HG03354 (cell line): ENCODE measurements around the gene RBMS3.
A peak's percentile ranks its signal among the peaks of the same experiment; 100 is the strongest.
"Not testable (repeated sequence)": the region's sequence is repeated elsewhere in the genome, so short reads cannot be mapped to it uniquely, and the experiment has no call there.

Experiments used
- ATAC-seq: cut with Tn5 transposase; IDR thresholded peaks from one replicate; pipeline ENCODE4 v1.9.1; 2021; ENCODE audit warnings: mild to moderate bottlenecking; ENCODE audit not compliant: unreplicated experiment, poor library complexity, severe bottlenecking

The RBMS3 gene

GRCh38 chr3:29373131-29373680, 92.3 kb downstream of the RBMS3 start:
- no peak for ATAC-seq

GRCh38 chr3:29374226-29374625, 93.4 kb downstream of the RBMS3 start:
- ATAC-seq: peak; percentile 57

GRCh38 chr3:29379097-29379496, 98.2 kb downstream of the RBMS3 start:
- ATAC-seq: no peak

DNA sequence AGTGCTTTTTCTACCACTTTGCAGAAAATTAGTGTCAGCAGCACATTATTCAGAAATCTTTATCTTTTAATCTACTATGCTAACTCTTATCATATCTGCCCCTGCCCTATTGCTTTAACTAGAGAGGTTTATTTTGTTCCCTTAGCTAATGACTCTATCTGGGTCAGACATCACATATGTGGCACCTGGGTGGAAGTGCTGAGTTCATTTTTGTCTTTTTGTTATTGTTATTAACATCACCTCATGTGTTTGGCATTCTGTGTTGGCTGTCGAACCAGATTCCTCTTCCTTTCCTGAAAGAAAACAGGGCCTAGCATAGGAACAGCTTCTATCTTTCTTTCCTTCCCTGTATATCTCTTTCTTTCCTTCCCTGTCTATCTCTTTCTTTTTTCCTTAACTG, 100.7 kb downstream of the RBMS3 start:
- no peak for ATAC-seq

DNA sequence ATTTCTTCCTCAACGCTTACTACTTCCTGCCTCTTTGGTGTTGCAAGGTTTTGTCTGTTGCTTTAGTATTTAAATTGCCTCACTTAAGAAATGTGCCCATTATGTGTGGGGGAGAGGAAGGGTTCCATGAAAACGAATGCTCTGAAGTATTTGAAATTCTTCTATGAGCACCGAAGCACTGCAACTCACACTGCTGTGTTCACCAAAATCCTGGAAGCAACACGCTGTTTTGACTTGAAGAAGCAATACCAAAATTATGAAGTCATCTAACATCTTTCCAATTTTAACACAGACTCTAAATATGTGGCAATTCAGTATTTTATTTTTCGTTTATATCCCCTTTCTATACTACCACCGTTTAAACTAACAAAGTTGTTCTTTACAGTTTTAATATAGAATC, 101.5 kb downstream of the RBMS3 start:
- no peak for ATAC-seq

DNA sequence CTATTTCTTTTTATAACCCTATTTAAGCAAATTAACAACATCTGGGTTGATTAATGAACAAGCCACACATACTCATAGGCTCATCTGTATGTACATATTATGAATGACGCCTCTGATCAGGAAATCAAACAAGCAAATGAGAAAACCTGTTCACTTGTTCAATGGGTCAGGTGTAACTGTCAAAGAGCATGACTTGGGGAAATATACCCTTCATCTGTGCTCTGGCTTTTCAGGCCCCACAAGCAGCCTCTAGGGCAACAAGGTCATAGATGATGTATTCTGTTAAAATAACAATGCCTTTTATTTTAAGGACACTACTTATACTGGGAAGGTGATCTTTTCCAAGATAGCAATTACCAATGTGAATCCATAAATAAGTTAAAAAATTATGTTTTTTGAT, 102.0 kb downstream of the RBMS3 start:
- ATAC-seq: no peak

- no peak for ATAC-seq
Observed at GRCh38 chr3:29384640-29385039, 103.8 kb downstream of the RBMS3 start.

DNA sequence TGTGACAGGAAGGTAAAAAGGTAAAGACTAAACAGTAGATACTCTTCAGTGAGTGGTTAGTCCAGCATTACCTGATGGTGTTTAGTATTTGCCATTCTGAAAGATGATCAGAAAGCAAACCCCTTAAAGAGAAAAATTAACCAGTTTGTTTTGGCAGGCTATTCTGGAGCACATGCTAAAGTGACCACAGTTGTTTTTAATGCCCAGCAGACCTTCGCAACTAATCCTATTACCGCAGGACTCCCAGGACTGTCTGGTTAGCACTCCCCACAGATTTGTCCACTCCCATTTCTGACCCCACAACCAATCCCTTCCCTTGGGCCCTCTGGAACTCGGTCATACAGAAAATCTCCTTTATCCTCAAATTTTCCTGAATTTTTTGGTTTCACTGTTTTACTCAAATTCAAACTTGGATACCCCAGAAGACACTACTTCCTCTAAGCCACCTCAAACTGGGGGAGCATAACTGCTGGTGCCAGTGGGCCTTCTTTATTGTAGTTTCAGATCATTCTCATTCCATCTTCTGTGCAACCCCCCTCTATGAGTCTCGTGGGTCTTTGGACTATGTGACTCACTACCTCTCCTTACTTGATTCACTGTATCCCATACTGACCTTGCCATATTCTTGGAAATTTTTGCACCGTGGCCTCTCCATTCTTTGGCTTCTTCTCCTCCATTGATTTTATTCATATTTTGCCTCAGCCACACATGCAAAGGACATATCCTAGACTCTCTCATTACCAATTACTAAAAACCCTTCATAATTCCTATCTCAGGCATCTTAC, 104.4 kb downstream of the RBMS3 start:
- ATAC-seq: no peak

DNA sequence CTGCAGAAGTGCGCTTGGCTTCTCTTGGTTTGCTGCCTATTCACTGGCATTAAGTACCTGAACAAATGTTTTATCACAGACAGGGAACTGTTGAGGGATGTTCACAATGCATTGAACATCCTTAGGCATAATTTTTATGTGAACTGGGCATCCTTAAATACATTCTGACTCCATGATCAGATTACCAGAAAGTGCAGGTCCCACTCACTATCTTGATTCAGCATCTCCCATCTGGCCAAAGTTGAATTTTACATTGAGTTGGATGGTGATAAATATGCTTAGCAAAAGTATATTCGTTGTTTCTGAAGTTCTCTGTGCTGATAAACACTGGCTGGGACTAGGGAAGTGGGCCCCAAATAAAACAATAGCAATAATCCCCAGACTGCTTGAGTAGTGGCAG, 108.5 kb downstream of the RBMS3 start:
- no peak for ATAC-seq

DNA sequence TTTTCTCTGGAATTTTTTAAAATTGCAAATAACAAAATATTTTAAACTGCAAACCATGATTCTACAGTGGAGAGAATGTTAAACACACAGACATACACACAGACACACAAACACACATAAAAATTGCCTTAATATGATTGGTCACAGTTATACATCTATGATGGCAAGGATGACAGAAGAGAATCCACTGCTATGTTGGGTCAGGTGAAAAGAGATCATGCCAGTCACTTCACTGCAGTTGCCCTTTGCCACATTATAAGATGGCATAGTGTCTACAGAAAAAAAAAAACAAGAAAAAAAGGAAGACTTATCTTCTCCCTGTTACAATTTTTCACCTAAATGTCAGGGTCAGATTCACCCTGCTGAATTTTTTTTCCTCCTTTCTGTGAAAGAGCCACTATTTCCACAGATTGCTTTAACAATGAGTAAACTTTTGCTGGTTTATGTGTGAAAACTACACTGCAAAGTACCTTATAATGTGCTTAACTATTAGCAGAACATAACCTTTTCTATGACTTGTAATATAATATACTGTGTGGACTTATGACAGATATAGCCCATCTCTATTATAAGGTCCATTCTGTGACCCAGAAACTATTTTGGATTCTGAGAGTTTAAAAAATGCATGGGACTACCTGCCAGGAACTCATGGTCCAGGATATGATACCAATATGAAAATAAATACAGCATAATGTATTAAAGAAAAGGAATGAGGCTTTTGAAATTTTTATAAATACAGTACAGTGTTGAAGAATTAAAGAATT, 111.9 kb downstream of the RBMS3 start:
- no peak for ATAC-seq

DNA sequence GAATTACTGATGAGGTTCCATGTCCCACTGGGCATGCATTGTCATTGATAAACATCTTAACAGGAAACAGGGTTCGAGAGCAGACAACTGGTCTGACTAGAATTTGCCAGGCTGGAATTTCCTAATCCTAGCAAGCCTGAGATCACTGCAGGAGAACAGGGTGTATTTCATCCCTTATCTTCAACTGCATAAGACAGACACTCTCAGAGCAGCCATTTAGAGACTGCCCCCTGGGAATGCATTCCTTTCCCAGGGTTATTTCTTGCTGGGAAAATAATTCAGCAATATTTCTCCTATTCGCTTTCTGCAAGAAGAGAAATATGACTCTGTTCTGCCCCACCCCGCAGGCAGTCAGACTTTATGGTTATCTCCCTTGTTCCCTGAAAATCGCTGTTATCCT, 113.1 kb downstream of the RBMS3 start:
- ATAC-seq: not testable (repeated sequence)

- ATAC-seq: no peak
Observed at GRCh38 chr3:29397406-29397805, 116.5 kb downstream of the RBMS3 start.

DNA sequence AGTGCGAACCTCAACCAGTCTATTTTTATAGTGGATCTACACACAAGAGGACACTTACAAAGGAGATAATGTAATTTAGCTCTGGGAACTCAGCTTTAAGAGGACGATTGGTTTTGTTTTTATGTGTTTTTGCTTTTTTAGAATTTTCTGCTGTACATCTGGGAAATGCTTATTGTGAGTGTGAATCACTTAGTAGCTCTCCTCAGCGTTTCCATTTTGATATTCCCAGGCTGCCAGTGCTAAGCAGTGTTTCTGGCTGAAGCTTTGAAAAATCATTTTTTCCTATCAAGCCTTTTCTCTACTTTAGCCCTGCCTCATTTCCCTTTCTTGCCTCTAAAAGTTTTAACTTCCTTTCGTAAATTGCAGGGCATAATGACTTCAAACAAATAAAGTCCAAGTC, 117.9 kb downstream of the RBMS3 start:
- ATAC-seq: no peak

DNA sequence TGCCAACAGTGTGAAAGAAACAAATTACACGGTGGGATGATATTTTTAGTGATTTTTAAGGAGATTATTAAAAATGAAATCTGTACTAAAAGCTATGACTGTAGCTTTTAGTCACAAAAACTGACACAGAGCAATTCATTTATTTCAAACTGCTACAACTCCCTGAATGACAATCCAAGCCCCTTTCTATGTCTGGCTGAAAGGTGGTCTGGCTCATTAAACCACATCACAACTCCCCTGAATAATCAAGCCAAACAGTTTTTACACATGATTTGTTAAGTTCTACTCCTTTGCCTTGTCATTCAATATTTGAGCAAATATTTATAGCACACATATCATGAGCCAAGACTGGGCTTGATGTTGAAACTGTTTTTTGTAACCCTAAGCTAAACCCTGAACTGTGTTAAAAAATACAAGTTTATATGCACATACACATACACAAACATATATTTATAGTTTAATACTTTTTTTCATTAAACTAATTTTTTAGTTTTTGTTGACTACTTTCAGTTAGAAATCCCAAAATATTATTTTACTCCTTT, 125.5 kb downstream of the RBMS3 start:
- ATAC-seq: no peak

DNA sequence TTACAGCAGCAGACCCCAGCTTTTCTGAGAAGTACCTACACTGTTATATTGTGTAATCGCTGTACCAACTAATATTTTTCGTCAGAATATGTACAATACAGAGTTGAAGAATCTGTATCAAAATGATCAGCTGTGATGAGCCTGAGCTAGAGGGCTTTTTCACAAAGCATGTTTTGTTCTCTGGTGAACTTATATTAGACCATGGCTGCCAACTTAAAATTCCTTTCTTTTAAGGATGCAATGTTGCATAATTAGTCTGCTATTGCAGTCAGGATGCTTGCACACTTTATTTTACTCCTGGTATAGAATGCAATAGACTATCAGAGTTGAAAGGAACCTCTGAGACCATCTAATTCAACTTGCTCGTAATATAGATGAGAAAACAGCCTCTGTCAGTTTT, 127.8 kb downstream of the RBMS3 start:
- no peak for ATAC-seq

- ATAC-seq: no peak
Observed at GRCh38 chr3:29409409-29409808, 128.5 kb downstream of the RBMS3 start.

GRCh38 chr3:29410220-29410619, 129.3 kb downstream of the RBMS3 start:
- no peak for ATAC-seq

DNA sequence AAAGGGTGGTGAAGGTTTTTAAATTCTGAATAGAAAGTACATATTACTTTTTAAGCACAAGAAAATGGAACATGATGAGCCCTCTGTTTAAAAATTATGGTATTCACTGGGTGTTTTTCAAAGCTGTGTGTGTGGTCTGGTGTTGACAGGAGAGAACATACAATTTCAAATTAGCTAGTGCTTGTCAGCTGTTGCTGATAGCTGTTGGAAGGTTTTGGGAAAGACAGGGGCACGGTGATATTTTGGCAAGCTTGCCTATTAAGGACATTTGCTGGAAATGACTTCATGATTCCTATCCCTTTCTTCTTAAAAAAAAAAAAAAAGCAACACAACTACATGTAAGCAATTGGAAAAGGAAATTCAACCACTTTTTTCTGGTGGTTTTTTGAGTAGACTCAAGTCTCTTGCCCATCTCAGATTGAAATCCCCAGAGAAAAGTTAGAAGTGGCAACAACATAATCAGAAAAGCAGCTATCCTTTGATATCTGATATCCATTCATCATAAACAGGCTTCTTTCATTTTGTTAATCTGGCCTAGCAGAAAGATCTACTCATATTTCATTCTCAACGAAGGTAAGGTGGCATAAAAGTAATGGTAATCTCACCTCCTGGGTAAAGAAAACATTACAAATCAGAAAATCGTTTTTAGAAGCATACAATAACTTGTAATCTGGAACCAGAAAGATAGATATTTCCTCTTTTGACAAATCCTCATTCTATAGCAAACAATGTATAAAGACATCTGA, 130.0 kb downstream of the RBMS3 start:
- no peak for ATAC-seq

DNA sequence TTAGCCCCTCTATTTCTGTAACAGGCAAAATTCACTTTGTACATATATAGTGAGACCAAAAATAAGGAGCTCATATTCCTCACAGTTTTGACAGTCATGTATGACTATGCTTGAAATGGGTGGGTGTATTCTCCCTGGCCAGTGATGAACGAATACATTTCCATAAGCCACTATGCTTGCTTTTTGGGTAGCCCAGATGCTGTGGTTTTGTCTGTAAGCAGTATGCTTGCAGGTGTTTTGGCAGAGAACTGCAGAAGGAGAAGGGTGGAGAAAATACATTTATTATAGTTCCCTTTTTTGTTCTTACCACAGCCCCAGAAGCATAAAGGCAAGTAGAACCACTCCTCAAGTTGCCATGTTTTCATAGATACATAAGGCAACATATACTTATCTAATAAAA, 131.2 kb downstream of the RBMS3 start:
- peak; percentile 60 for ATAC-seq
